SK-N-SH treated with all-trans-retinoic acid at 6 μM for 48 hours (cell line): ENCODE measurements around the gene BCL2A1.

ENCODE experiments used
- ARNTL ChIP-seq: fragments of 450-650 bp; formaldehyde crosslinking; IDR thresholded peaks from 2 replicates; pipeline ENCODE4 v1.5.0; 2020; ENCODE audit warnings: low read depth, mild to moderate bottlenecking, moderate library complexity, borderline replicate concordance
- BACH2 ChIP-seq: fragments of 250-450 bp; sonication (Bioruptor Pico); IDR thresholded peaks from 2 replicates; pipeline ENCODE4 v1.9.0; 2021; ENCODE audit warnings: mild to moderate bottlenecking, borderline replicate concordance
- ESRRG ChIP-seq: fragments of 250-450 bp; sonication (Bioruptor Pico); IDR thresholded peaks from 2 replicates; pipeline ENCODE4 v1.6.1; 2021; ENCODE audit warnings: mild to moderate bottlenecking
- ISL1 ChIP-seq: fragments of 250-450 bp; sonication (Bioruptor Pico); IDR thresholded peaks from 2 replicates; pipeline ENCODE4 v2.1.2; 2022; ENCODE audit warnings: mild to moderate bottlenecking, moderate library complexity
- OSR1 ChIP-seq: fragments of 250-450 bp; sonication (Bioruptor Pico); IDR thresholded peaks from 2 replicates; pipeline ENCODE4 v1.8.0; 2022; ENCODE audit warnings: moderate library complexity, mild to moderate bottlenecking, inconsistent platforms
- TOX ChIP-seq: fragments of 250-450 bp; sonication (Bioruptor Pico); IDR thresholded peaks from 2 replicates; pipeline ENCODE4 v1.8.0; 2021; ENCODE audit warnings: mild to moderate bottlenecking, moderate library complexity, borderline replicate concordance
- ZC3H10 ChIP-seq: fragments of 250-450 bp; sonication (Bioruptor Pico); IDR thresholded peaks from 2 replicates; pipeline ENCODE4 v1.5.1; 2021; ENCODE audit warnings: mild to moderate bottlenecking, moderate library complexity
- ZFP3 ChIP-seq: fragments of 250-450 bp; sonication (Bioruptor Pico); IDR thresholded peaks from 2 replicates; pipeline ENCODE4 v1.5.0; 2020; ENCODE audit warnings: mild to moderate bottlenecking, moderate library complexity
- ZNF565 ChIP-seq: fragments of 450-650 bp; formaldehyde crosslinking; conservative IDR thresholded peaks from 2 replicates; pipeline ENCODE4 v1.5.0; 2020; ENCODE audit warnings: low read depth, mild to moderate bottlenecking, moderate library complexity
- ZNF70 ChIP-seq: fragments of 450-650 bp; formaldehyde crosslinking; IDR thresholded peaks from 2 replicates; pipeline ENCODE4 v1.5.0; 2020; ENCODE audit warnings: mild to moderate bottlenecking, moderate library complexity
- ZNF8 ChIP-seq: fragments of 450-650 bp; formaldehyde crosslinking; IDR thresholded peaks from 2 replicates; pipeline ENCODE4 v1.5.0; 2020; ENCODE audit warnings: mild to moderate bottlenecking, moderate library complexity
- TF ChIP-seq, protein P1 (sequence below): fragments of 250-450 bp; sonication (Bioruptor Pico); IDR thresholded peaks from 2 replicates; pipeline ENCODE4 v1.5.1; 2021; ENCODE audit warnings: mild to moderate bottlenecking, moderate library complexity
- TF ChIP-seq, protein P2 (sequence below): fragments of 250-450 bp; sonication (Bioruptor Pico); IDR thresholded peaks from 2 replicates; pipeline ENCODE4 v1.5.0; 2020; ENCODE audit warnings: mild to moderate bottlenecking, moderate library complexity

DNA sequence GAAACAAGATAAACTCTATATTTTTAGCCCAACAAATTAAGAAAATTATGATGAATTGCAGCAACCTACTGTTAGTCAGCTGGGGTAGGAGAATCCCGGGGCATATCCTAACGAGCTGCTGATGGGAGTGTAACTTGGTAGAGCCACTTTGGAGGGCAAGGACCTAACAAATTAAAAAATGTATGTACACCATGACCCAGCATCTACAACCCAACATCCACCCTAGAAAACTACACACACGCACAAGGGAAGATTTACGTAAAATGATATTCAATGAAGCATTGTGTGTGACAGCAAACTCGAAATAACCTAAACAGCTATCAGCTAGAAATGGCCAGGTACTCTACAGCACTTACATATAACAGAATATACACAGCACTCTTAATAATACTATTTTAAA lies 1.9 kb downstream of the BCL2A1 start:
- TF ChIP-seq ARNTL (CRISPR knock-in tag) (no peak), ISL1 (CRISPR knock-in tag) (no peak), BACH2 (CRISPR knock-in tag) (no peak), TOX (no peak), ESRRG (no peak), ZNF565 (no peak), ZC3H10 (CRISPR knock-in tag) (no peak), ZNF70 (CRISPR knock-in tag) (no peak), ZNF8 (no peak), OSR1 (CRISPR knock-in tag) (no peak), ZFP3 (CRISPR knock-in tag) (no peak)
- TF ChIP-seq, protein P1, sequence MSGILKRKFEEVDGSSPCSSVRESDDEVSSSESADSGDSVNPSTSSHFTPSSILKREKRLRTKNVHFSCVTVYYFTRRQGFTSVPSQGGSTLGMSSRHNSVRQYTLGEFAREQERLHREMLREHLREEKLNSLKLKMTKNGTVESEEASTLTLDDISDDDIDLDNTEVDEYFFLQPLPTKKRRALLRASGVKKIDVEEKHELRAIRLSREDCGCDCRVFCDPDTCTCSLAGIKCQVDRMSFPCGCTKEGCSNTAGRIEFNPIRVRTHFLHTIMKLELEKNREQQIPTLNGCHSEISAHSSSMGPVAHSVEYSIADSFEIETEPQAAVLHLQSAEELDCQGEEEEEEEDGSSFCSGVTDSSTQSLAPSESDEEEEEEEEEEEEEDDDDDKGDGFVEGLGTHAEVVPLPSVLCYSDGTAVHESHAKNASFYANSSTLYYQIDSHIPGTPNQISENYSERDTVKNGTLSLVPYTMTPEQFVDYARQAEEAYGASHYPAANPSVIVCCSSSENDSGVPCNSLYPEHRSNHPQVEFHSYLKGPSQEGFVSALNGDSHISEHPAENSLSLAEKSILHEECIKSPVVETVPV (CRISPR knock-in tag): no peak
- TF ChIP-seq, protein P2, sequence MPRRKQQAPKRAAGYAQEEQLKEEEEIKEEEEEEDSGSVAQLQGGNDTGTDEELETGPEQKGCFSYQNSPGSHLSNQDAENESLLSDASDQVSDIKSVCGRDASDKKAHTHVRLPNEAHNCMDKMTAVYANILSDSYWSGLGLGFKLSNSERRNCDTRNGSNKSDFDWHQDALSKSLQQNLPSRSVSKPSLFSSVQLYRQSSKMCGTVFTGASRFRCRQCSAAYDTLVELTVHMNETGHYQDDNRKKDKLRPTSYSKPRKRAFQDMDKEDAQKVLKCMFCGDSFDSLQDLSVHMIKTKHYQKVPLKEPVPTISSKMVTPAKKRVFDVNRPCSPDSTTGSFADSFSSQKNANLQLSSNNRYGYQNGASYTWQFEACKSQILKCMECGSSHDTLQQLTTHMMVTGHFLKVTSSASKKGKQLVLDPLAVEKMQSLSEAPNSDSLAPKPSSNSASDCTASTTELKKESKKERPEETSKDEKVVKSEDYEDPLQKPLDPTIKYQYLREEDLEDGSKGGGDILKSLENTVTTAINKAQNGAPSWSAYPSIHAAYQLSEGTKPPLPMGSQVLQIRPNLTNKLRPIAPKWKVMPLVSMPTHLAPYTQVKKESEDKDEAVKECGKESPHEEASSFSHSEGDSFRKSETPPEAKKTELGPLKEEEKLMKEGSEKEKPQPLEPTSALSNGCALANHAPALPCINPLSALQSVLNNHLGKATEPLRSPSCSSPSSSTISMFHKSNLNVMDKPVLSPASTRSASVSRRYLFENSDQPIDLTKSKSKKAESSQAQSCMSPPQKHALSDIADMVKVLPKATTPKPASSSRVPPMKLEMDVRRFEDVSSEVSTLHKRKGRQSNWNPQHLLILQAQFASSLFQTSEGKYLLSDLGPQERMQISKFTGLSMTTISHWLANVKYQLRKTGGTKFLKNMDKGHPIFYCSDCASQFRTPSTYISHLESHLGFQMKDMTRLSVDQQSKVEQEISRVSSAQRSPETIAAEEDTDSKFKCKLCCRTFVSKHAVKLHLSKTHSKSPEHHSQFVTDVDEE (CRISPR knock-in tag): no peak
